ENCODE data around the gene DTX3L. TPM values are rescaled to one million over a fixed set of nuclear protein-coding genes. Genes with fewer than 3 reads are reported as not detected.

DTX3L gene
- total and polyA plus RNA-seq, 12 donors, result 3.2 to 61.1 (median 12.0) TPM

GRCh38 chr3:122581622-122582021 lies 17.5 kb downstream of the DTX3L start:
- intact Hi-C loops (cut with DNase I), result no loop called here
- no peak overlapping the region for H3K27ac ChIP-seq
- ATAC-seq (no peak), DNase-seq (no peak)
- H3K4me1 ChIP-seq, result peaks cover 0 to 23% (median 10%) of the 10 kb centered on the region in 9 donors
- no peak for TF ChIP-seq CTCF (IDR thresholded peaks at IDR 0.05)
- H3K4me3 ChIP-seq, result no peak overlapping the region
- peaks cover 0 to 34% (median 27%) of the 10 kb centered on the region in 11 donors for H3K9me3 ChIP-seq
- H3K27me3 ChIP-seq, result no peaks in the 10 kb centered on the region
- H3K36me3 ChIP-seq, result no peaks in the 10 kb centered on the region
- 96 to 98% methylated on average over 2 of the region's 2 CpGs for WGBS, 2 donors

- Histone ChIP-seq H3K36me3 (no peaks in the 10 kb centered on the region), H3K27ac (no peak overlapping the region), H3K4me1 (peaks cover 0 to 16% (median 9%) of the 10 kb centered on the region in 9 donors), H3K27me3 (no peaks in the 10 kb centered on the region), H3K4me3 (no peak overlapping the region), H3K9me3 (peaks cover 0 to 34% (median 27%) of the 10 kb centered on the region in 11 donors)
- intact Hi-C loops (cut with DNase I), result no loop called here
- TF ChIP-seq CTCF (IDR thresholded peaks at IDR 0.05), result no peak
- DNase-seq, result no peak
- 89 to 93% methylated on average over 1 of the region's 1 CpG for WGBS, 2 donors
- ATAC-seq, result no peak
Observed at GRCh38 chr3:122582390-122582789, 18.3 kb downstream of the DTX3L start.

- ATAC-seq (no peak), DNase-seq (no peak)
- H3K4me3 ChIP-seq, result no peak overlapping the region
- H3K27me3 ChIP-seq, result no peaks in the 10 kb centered on the region
- H3K4me1 ChIP-seq, result no peaks in the 10 kb centered on the region
- H3K36me3 ChIP-seq, result no peaks in the 10 kb centered on the region
- no peak for TF ChIP-seq CTCF (IDR thresholded peaks at IDR 0.05)
- intact Hi-C loops (cut with DNase I), result no loop called here
- no peak overlapping the region for H3K27ac ChIP-seq
- H3K9me3 ChIP-seq, result peaks cover 0 to 31% (median 24%) of the 10 kb centered on the region in 11 donors
- WGBS, 2 donors, result 40 to 53% methylated on average over 1 of the region's 1 CpG
Observed at GRCh38 chr3:122586098-122586497, 22.0 kb downstream of the DTX3L start.

- peaks cover 0 to 23% (median 18%) of the 10 kb centered on the region in 11 donors for H3K9me3 ChIP-seq
- ATAC-seq (no peak), DNase-seq (no peak)
- H3K4me3 ChIP-seq, result no peak overlapping the region
- H3K36me3 ChIP-seq, result no peaks in the 10 kb centered on the region
- intact Hi-C loops (cut with DNase I), result no loop called here
- no peaks in the 10 kb centered on the region for H3K4me1 ChIP-seq
- no peaks in the 10 kb centered on the region for H3K27me3 ChIP-seq
- no peak for TF ChIP-seq CTCF (IDR thresholded peaks at IDR 0.05)
- no peak overlapping the region for H3K27ac ChIP-seq
Observed at GRCh38 chr3:122586773-122587485, 22.8 kb downstream of the DTX3L start.
